Measurements from ENCODE around the gene AHNAK. TPM values are rescaled to one million over a fixed set of nuclear protein-coding genes. Genes with fewer than 3 reads are reported as not detected.

AHNAK gene
- total and polyA plus RNA-seq, 2 of the 8 experiments (the other 6 are each of a cell fraction or from before 2014, with no cell fraction given): 2.0 to 5.8 TPM

- Histone ChIP-seq H3K36me3 (ENCODE audit: control insufficient read depth in 2 of 4, insufficient read depth in 4 of 4, low read length in 3 of 4) (no peaks in the 10 kb centered on the region), H3K79me2 (ENCODE audit: control insufficient read depth in 1 of 2, insufficient read depth in 2 of 2, low read length in 2 of 2) (no peaks in the 10 kb centered on the region), H4K20me1 (replicated peaks in 1 of 2; ENCODE audit: control insufficient read depth in 1 of 2, insufficient read depth in 2 of 2, low read length in 2 of 2) (no peaks in the 10 kb centered on the region), H2BK5ac (ENCODE audit: low read depth, low read length) (no peak overlapping the region), H2BK15ac (ENCODE audit: low read length) (no peak overlapping the region), H4K91ac (replicated peaks; ENCODE audit: insufficient read length, low read length) (no peak overlapping the region), H4K8ac (ENCODE audit: extremely low read depth, insufficient read depth, low read length) (no peak overlapping the region), H2AFZ (ENCODE audit: low read length) (no peak overlapping the region), H3K9me3 (ENCODE audit: insufficient read depth in 2 of 2, low read depth in 1 of 2, low read length in 1 of 2) (no peaks in the 10 kb centered on the region), H3K27ac (ENCODE audit: low read depth, low read length) (no peak overlapping the region), H3K9ac (replicated peaks in 1 of 4; ENCODE audit: extremely low read depth in 1 of 4, low read depth in 3 of 4, low read length in 3 of 4) (no peak overlapping the region), H2BK12ac (ENCODE audit: low read depth, low read length) (no peak overlapping the region), H3K4me1 (replicated peaks in 1 of 4; ENCODE audit: control insufficient read depth in 3 of 4, insufficient read depth in 4 of 4, low read length in 3 of 4) (peaks cover 0 to 2% (median 0%) of the 10 kb centered on the region in 4 experiments; a peak in 2 of 7 replicates), H3K23me2 (ENCODE audit: low read depth, low read length) (no peaks in the 10 kb centered on the region), H3K23ac (ENCODE audit: insufficient read length) (no peak overlapping the region), H3K27me3 (replicated peaks in 1 of 4; ENCODE audit: control insufficient read depth in 3 of 4, extremely low read depth in 1 of 4, insufficient read depth in 3 of 4, low read length in 3 of 4) (no peaks in the 10 kb centered on the region), H2BK120ac (replicated peaks; ENCODE audit: low read depth, low read length) (no peak overlapping the region), H4K5ac (ENCODE audit: insufficient read length, low read depth, low read length) (no peak overlapping the region), H2AK5ac (ENCODE audit: low read depth, low read length) (no peak overlapping the region), H3K79me1 (ENCODE audit: low read depth, low read length) (no peaks in the 10 kb centered on the region), H3K4me2 (ENCODE audit: insufficient read depth in 1 of 2, low read depth in 2 of 2, low read length in 2 of 2) (no peak overlapping the region), H3K14ac (ENCODE audit: insufficient read length) (no peak overlapping the region), H3K18ac (ENCODE audit: extremely low read depth, low read length) (no peak overlapping the region), H3K4me3 (ENCODE audit: extremely low read depth in 1 of 4, insufficient read depth in 2 of 4, low read depth in 3 of 4, low read length in 4 of 4) (no peak overlapping the region), H3K4ac (replicated peaks; ENCODE audit: insufficient read length, low read depth, low read length) (no peak overlapping the region), H2BK20ac (ENCODE audit: low read length) (no peak overlapping the region), H3K56ac (replicated peaks; ENCODE audit: insufficient read length, low read depth, low read length) (no peak overlapping the region)
- WGBS, 2 experiments (ENCODE audit: extremely low coverage in 1 of 2, insufficient coverage in 1 of 2, insufficient read length in 1 of 2, insufficient replicate concordance in 2 of 2, low coverage in 1 of 2, low lambda C conversion rate in 2 of 2, missing lambda C conversion rate in 1 of 2): 46% methylated on average over 1 of the region's 1 CpG; no CpG with 5 or more reads in 1 of the 2 experiments
- ChIA-PET POLR2A (ENCODE audit: partially characterized antibody) (interaction anchor here (1.1 kb wide), 2 partner anchors 9 to 11 kb away, joined by 3 read pairs; no protein-coding TSS in a partner anchor), CTCF (ENCODE audit: partially characterized antibody) (interaction anchor here (0.8 to 2.4 kb wide), 7 partner anchors 13 to 113 kb away, joined by 3 to 11 read pairs (median 4); no protein-coding TSS in a partner anchor)
- TF ChIP-seq RNF2 (IDR thresholded peaks at IDR 0.05; ENCODE audit: borderline replicate concordance, low read depth, low read length, missing control alignments, poor library complexity, severe bottlenecking) (no peak), HDAC6 (IDR thresholded peaks at IDR 0.05; ENCODE audit: low read depth, low read length) (no peak), SRF (IDR thresholded peaks at IDR 0.05; ENCODE audit: low read depth, low read length) (no peak), CHD2 (IDR thresholded peaks at IDR 0.05; ENCODE audit: low read length) (no peak), E2F6 (IDR thresholded peaks at IDR 0.05) (no peak), JUN (IDR thresholded peaks at IDR 0.05; ENCODE audit: low read depth, low read length) (no peak), SIN3A (conservative IDR thresholded peaks at IDR 0.05 in 1 of 2, IDR thresholded peaks at IDR 0.05 in 1 of 2; ENCODE audit: low read depth in 1 of 2, low read length in 2 of 2) (no peak), YY1 (IDR thresholded peaks at IDR 0.05; ENCODE audit: low read depth, low read length) (no peak), CHD1 (IDR thresholded peaks at IDR 0.05; ENCODE audit: low read depth, low read length) (no peak)
- DNase-seq (ENCODE audit: low read depth in 1 of 2, low spot score in 2 of 2): no peak
- FAIRE-seq: no peak
Observed at GRCh38 chr11:62437616-62438015, 109.0 kb downstream of the AHNAK start.
